HS-27A (cell line): ENCODE results near the gene ANKRD34B.
"Not testable (repeated sequence)": the region's sequence is repeated elsewhere in the genome, so short reads cannot be mapped to it uniquely, and the experiment has no call there.

Source experiments
- DNase-seq: peaks from one replicate; pipeline ENCODE4 v3.0.0-alpha.2; 2012; ENCODE audit warnings: low read depth, missing footprints

Gene ANKRD34B

DNA sequence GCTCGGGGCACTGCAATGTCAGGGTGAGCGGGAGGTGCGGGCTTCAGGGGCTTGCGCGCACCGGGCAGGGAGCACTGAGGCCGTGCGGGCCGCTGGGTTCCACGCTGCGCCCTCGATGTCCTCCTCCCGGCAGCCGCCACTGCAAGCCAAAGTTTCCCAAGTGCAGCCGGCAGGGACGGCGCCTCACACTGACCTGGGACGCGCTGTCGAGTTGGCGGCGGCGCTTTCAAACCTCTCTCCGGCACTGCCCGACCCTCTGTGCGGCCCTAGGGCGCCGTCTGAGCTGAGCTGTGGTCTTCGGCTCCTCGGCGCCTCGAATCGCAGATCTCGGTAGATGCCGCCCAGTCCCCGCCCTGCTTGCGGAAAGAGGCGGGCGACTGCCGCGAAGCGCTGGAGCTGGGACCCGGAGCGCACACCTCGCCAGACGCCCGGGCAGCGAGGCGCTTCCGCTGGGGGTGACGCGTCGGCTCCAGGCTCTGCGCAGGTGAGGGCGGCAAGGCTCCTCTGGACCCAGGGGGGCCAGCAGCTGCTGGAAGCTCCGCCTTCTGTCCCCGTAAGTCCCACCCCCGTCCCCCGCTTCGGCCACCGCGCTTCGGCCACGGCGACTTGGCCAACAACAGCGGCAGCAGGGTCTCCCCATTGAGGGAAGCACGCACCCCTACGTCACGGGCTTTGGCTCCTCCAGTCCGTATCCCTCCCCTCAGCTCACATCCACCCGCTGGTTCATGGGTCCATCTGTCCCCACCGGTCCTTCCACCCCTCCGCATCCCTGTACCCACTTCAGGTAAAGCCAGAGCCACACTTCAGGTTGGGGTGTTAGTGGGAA lies at the start of gene ANKRD34B:
TSS of gene ANKRD34B (minus strand) at position 320 of the 826 bp plus-strand sequence. CDS start 10,261 bp downstream, outside the sequence.
- DNase-seq = no peak

DNA sequence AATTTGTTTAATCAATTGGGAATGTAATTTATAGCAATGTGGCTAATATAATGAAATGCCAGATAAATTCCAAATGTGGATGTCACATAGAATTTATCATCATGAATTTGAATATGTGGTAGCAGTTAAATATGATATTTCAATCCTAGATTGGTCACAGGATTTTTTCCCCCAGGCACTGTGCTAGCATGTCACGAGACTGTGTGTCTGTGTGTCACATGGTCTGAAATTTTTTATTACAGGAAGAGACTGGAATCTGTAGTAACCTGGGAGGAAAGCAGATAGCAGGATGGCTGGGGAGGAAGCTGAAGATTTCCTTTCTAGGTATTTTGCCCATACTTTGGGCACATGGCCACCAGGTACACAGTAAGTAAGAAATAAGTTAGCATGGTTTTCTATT lies 49.0 kb upstream of the ANKRD34B start:
- DNase-seq = no peak

DNA sequence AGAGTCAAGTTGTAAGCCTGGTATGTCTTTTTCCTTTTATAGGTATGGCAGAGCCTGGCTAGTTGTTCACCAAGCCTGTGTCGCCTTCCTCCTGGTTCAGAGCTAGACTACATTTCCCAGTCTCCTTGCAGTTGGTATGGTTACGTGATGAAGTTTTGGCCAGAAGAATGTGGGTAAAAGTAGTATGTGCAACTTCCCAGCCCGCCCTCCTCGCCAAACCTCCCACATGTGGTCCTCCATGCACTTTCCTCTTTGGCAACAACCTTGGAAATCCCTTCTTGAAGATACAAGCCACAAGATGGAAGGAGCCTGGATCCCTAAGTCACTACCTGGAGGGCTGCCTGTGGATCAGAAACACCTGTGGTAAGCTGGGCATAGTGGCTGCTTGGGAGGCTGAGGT lies 48.4 kb upstream of the ANKRD34B start:
- no peak for DNase-seq

DNA sequence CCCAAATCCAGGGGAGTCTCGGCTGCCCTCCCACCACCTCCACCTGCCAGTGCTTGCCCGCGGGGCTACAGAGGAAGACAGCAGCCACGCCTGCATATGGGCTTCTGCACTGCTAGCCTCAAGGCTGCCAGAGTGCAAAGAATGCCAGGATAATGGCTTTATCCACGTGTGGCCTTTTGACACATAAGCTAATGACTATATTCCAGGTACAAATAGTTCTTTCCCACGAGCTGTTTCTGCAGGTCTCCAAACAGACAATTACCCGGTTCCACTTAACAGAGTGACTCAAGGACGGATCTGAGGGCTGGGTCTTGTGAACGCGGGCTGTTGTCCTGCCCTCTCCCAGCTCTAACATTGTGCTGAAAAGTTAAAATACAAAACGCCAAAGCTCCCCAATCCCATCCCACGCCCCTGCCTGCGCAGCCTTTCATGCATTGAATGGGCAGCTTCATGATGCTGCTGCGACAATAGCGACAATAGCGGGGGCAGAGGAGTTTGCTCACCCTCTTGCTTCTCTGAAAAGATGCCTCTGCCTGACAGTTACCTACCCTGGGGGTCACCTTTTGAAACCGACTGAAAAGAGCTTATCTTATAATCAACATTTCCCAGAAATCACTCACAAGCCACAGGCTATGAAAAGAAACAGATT lies 45.3 kb upstream of the ANKRD34B start:
- DNase-seq = no peak

DNA sequence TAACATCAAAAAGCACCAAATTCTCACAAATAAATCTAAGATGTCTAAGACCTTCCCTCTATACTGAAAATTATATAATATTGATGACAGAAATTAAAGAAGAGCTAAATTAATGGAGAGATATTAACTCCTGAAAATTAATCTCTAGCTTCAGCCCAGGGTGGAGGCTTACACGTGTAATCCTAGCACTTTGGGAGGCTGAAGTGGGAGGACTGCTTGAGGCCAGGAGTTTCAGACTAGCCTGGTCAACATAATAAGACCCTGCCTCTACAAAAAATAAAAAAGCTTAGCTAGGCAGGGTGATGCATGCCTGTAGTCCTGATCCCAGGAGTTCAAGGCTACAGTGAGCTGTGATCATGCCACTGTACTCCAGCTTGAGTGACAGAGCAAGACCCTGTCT lies 39.6 kb upstream of the ANKRD34B start:
- DNase-seq = no peak

DNA sequence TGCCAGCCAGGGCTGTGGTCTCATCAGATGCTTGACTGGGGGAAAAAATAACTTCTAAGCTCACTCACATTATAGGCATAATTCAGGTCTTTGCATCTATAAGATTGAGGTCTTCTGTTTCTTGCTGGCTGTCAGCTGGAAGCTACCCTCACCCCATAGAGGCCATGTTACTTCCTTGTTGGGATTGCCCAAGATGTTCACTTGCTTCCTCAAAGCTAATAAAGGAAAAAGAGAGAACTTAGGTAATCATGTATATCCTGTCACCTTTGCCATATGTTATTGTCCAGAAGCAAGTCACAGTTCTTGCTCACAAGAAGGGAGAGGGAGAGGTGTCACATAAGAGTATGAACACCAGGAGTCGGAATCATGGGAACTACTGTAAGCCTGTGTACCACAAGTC lies 38.7 kb upstream of the ANKRD34B start:
- no peak for DNase-seq

DNA sequence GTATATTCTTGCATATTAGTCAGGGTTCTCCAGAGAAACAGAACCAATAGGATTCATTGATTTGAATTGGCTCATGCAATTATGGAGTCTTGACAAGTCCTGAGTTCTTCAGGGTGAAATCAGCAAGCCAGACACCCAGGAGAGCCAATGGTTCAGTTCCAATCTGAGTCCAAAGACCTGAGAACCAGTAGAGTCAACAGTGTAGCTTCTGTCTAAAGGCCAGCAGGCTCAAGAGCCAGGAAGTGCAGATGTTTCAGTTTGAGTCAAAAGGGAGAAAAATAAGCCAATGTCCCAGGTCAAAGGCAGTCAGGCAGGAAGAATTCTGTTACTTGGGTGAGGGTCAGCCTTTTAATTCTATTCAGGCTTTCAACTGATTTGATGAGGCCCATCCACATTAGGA lies 37.8 kb upstream of the ANKRD34B start:
- DNase-seq = no peak

DNA sequence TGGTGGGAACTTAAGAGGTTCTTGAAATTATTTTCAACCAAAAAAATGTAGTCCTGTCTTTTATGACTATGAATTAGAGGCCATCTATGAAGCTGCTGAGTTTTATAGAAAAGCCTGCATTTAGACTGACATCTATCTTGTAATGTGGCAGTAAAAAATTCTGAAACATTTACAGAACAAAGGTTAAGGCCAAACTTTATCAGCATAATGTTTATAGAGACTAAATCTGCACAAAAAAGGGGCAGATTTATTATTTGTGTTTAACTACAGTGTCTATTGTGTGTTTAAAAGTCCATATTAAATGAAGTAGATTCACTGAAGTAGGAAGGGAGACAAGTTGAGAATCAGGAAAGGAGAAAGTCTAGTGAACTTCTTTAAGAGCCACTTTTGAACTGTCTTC lies 37.3 kb upstream of the ANKRD34B start:
- DNase-seq = no peak

DNA sequence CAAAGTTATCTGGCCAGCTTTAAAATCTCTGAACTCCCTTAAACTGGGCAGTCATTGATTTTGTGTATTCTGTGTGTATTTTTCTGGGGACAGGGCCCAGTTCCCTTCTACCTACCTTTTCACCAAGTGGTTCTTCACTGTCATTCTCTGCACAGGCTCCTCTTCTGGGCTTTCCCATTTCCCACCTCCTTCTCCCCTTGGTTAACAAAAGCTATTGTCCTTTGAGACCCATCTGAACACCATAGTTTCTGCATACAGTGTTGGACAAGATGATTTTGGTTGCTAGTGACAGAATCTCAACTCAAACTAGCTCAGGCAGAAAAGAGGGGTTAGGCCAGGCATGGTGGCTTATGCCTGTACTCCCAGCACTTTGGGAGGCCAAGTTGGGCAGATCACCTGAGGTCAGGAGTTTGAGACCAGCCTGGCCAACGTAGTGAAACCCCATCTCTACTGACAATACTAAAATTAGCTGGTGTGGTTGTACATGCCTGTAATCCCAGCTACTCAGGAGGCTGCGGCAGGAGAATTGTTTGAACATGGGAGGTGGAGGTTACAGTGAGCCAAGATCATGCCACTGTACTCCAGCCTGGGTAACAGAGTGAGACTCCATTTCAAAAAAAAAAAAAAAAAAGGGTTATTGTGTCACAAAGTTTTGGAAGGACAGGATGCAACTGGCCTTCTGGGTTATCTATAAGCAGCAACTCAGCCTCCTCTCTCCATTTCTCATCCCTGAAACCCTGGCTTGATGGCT lies 31.0 kb upstream of the ANKRD34B start:
- DNase-seq = no peak

DNA sequence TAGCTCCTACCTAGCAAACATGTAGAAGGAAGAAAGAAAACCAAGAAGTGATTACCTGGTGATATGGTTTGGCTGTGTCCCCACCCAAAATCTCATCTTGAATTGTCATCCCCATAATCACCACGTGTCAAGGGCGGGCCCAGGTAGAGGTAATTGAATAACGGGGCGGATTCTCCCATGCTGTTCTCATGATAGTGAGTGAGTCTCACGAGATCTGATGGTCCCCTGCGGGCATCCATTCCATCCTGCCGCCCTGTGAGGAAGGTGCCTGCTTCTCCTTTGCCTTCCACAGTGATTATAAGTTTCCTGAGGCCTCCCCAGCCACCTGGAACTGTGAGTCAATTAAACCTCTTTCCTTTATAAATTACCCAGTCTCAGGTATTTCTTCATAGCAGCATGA lies 27.4 kb upstream of the ANKRD34B start:
- no peak for DNase-seq

DNA sequence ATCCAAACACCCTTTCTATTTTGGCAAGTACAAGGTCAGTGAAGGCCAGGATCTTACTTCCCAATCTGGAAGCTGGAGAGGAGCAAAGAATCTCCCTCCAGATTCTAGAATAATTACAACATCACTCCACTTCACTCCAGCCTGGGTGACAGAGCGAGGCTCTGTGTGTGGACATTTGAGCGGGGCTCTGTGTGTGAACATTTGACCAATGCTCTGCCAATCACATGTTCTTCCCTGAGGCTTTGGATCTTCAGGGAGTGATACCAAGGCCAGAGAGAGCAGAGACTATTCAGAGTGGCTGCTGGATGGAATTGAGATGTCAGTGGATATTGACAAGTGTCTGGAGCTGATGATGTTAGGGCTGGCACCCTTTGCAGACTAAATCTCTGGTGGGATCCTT lies 24.7 kb upstream of the ANKRD34B start:
- no peak for DNase-seq

DNA sequence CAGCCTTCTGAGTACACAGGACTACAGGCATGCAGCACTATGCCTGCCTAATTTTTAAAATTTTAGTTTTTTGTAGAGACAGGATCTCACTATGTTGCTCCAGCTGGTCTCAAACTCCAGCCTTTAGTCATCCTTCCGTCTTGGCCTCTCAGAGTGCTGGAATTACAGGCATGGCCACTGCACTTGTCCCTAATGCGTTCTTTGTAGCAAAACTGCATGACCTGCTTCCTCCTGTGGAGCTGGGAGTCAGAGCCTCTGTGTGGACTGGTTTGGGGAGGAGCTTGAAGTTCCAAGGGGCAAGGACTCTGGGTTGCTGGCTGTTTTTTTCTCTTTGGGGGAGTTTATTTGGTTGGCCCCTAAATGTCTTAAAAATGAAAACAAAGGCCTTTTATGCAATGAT lies 22.7 kb upstream of the ANKRD34B start:
- DNase-seq = no peak

DNA sequence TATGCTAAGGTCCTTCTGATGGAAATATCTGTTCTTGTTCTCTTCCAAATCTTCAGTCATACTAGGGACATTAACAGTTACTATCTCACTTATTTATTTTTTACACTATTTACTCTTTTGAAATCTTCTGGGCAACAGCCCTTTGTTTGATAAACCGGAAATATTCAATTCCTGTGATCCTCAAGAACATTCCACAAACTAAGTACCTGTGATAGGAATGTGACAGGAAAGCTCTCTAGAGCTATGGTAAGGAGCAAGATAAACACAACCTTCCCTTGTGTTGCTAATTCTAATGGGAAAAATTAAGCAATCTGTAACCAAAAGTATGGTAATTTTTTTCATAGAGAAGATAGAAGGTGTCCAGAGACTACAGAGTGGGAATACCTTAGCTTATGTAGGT lies 22.0 kb upstream of the ANKRD34B start:
- no peak for DNase-seq

DNA sequence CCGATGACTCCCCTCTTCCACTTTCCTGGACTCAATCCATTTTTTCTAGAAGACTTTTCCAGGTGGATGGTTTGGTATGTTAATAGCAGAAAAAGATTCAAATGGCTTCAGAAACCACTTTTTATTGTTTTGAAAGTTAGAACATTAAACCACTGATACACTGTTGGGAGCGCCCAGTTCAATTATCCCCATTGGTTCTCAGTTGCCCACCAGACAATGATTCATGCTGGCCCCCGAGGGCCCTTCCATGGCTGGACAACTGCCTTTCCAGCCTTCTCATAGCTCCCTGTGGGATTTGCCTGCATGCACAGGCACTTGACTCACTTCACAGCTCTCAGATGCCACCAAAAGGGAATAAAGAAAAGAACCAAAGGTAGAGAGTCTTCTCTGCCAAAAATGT lies 21.3 kb upstream of the ANKRD34B start:
- DNase-seq = no peak

DNA sequence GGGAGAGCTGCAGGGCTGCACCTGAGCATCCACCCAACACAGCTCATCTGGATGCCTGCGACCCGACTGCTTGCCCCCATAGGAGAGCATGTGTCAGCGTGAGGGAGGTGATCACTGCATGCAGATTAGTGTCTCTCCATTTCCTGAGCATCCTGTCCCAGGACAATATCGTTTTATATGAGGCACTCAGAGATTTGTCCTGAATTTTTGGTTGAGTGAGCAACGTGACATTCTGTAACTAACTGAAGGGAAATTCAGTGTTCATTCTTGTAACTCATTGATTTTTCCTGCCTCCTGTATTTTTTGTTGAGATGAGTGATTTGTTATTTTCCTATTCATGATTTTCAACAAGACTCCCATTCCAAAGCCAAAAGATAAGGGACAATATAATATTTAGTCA lies 20.7 kb upstream of the ANKRD34B start:
- no peak for DNase-seq

DNA sequence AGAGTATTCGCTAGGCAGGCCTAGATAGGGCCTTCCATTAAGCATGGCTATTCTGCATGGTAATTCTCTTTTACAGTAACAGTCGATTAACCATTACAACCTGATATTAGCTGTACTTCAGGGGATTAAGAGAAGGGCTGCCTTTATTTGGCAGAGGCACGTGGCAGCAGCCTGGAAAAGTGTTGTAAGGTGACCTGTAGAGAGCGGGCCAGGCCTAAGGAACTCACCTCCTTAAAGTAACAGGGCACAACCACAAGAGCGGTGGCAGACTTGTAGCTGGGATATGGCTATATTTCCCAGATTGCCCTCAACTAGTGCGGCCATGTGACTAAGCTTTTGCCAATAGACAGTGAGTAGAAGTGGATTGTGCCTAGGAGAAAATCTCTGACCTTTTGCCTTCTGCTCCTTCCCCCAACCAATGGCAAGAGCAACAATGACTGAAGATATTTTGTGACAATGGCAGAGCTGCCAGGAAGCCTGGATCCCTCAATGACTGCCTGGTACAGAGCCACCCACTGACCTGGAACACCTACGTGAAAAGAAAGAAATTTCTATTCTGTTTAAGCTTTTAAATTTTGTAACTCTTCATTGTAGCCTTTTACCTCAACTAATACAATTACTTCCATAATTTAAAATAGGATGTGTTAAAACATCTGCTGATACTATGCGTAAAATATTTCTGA lies 18.9 kb upstream of the ANKRD34B start:
- no peak for DNase-seq

DNA sequence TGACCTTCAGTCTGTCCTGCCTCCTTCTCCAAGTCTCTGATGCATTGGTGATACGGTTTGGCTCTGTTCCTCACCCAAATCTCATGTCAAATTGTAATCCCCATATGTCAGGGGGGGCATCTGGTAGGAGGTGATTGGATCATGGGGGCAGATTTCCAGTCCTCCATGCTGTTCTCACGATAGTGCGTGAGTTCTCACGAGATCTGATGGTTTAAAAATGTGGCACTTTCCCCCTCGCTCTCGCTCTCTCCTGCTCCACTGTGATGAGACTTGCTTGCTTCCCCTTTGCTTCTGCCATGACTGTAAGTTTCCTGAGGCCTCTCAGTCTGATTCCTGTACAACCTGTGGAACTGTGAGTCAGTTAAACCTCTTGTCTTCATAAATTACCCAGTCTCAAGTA lies 14.7 kb upstream of the ANKRD34B start:
- no peak for DNase-seq

DNA sequence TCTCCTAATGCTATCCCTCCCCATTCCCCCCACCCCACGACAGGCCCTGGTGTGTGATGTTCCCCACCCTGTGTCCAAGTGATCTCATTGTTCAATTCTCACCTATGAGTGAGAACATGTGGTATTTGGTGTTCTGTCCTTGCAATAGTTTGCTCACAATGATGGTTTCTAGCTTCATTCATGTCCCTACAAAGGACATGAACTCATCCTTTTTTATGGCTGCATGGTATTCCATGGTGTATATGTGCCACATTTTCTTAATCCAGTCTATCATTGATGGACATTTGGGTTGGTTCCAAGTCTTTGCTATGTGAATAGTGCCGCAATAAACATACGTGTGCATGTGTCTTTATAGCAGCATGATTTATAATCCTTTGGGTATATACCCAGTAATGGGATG lies 10.2 kb upstream of the ANKRD34B start:
- DNase-seq = not testable (repeated sequence)

DNA sequence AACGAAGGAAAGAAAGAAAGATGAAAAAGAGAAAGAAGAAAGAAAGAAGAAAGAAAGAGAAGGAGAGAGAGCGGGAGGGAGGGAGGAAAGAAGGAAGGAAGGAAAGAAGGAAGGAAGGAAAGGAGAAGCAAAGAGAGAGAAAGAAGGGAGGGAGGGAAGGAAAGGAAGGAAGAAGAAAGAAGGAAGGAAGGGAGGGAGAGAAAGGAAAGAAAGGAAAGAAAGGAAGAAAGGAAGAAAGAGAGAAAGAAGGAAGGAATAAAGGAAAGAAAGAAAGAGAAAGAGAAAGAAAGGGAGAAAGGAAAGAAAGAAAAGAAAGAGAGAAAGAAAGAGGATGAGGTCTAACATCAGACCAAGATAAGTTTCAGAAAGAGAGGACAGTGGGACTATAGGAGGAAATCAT lies 9.0 kb upstream of the ANKRD34B start:
- no peak for DNase-seq

DNA sequence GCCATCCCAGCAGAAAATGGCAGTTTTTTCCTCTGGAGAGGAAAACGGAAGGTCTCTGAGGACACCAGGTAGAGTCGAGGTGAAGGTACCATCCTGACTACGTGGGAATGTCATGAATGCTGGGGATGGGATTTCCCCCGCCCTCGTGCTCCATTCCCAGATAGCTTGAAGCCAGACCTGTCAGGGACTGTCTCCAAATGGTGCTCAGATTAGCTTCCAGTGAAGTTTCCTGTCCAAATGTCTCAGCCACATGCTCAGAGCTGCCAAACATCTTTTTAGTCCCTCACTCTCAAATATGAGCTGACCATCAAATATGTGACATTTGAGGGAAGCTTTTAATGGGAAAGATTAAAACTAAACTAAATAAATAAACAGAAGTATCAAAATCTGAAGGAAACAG lies 7.6 kb upstream of the ANKRD34B start:
- DNase-seq = no peak

DNA sequence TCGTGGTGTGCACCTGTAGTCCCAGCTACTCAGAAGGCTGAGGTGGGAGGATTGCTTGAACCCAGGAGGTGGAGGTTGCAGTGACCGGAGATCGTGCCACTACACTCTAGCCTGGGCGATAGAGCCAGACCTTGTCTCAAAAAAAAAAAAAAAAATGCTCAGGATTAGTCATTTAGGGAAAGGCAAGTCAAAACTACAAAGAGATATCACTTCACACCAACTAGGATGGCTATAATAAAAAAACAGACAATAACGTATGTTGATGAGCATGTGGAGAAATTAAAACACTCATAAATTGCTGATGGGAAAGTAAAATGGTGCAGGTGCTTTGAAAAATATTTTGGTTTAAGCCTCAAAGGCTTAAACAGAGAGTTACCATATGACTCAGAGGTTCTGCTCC lies 6.3 kb upstream of the ANKRD34B start:
- DNase-seq = no peak

DNA sequence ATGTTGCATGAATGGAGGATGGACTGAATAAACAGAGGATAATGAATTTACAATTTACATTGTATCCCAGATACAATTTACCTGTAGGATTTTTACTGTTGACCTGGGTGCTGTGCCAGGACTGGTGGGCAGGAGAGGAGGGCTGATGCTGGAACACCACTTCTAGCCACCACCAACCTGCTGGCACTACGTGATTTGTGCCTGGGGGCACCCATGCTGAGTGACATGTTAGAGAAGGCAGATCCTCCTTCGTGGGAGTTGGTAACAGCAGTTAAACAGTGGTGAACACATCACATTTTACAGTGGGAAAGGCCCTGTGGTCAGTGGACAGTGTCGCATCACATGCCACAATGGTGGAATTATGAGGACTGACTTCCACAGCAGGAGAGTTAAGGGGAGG lies 3.0 kb upstream of the ANKRD34B start:
- DNase-seq = no peak
